Breast epithelium (tissue), 4 donors: Measurements from ENCODE around the gene FAM120A. TPM values are rescaled to one million over a fixed set of nuclear protein-coding genes. Genes with fewer than 3 reads are reported as not detected.

Source experiments
- DNase-seq, 2 donors: peaks; one replicate each; pipeline ENCODE4 v3.0.0-alpha.2; 2019; ENCODE audit warnings: low spot score in 2 of 2
- H3K27ac ChIP-seq, 2 donors: fragments of 200-600 bp; sonication (generic) in 1 of 2; one replicate each; pipeline ENCODE4 v1.5.1; 2016 to 2019; ENCODE audit warnings: mild to moderate bottlenecking in 1 of 2
- H3K27me3 ChIP-seq, 2 donors: fragments of 200-600 bp; sonication (generic) in 1 of 2; one replicate each; pipeline versions ENCODE4 v1.5.1 to v1.6.0; 2017 to 2019; ENCODE audit warnings: control low read depth in 1 of 2, mild to moderate bottlenecking in 1 of 2
- H3K36me3 ChIP-seq: fragments of 200-600 bp; one replicate; pipeline ENCODE4 v1.5.1; 2019
- H3K4me1 ChIP-seq, 2 donors: fragments of 200-600 bp; sonication (generic); one replicate each; pipeline ENCODE4 v1.5.1; 2016 to 2019; ENCODE audit warnings: control low read depth in 1 of 2
- H3K4me3 ChIP-seq, 3 donors: fragments of 200-600 bp; sonication (generic); 1 replicate in 2 of 3; 2 replicates in 1 of 3; pipeline ENCODE4 v1.5.1; 2016 to 2019; ENCODE audit warnings: mild to moderate bottlenecking in 3 of 3, moderate library complexity in 2 of 3
- H3K9me3 ChIP-seq, 2 donors: fragments of 200-600 bp; sonication (generic) in 1 of 2; one replicate each; pipeline ENCODE4 v1.5.1; 2016 to 2019; ENCODE audit warnings: control low read depth in 1 of 2
- POLR2A ChIP-seq: fragments of 450-650 bp; IDR thresholded peaks from one replicate; pipeline ENCODE4 v1.6.1; 2016; ENCODE audit warnings: antibody characterized with exemption, mild to moderate bottlenecking, moderate library complexity
- POLR2AphosphoS5 ChIP-seq, 3 donors: sonication (generic); formaldehyde crosslinking; IDR thresholded peaks; one replicate each; pipeline ENCODE4 v1.6.1; 2017; ENCODE audit warnings: antibody characterized with exemption in 3 of 3
- intact Hi-C: fragments of 100-400 bp; cut with DNase I; formaldehyde crosslinking; loops from one replicate; pipeline ENCODE4 v1.15.1; 2023; ENCODE audit warnings: low total_unique reads
- total RNA-seq, 3 donors: library from RNA; depleted of rRNA; stranded (reverse); fragments of >200 nt; gene quantifications; one replicate each; pipeline ENCODE4 v1.1.0, GENCODE V29; 2016
- TF ChIP-seq, protein P1 (sequence below), 3 donors: fragments of 450-650 bp; IDR thresholded peaks; one replicate each; pipeline ENCODE4 v1.5.1; 2016 to 2017; ENCODE audit warnings: antibody characterized with exemption in 3 of 3, mild to moderate bottlenecking in 3 of 3, moderate library complexity in 3 of 3

FAM120A gene
- total RNA-seq, 3 donors from 2014 or later = 71.0 to 103 (median 89.6) TPM

DNA sequence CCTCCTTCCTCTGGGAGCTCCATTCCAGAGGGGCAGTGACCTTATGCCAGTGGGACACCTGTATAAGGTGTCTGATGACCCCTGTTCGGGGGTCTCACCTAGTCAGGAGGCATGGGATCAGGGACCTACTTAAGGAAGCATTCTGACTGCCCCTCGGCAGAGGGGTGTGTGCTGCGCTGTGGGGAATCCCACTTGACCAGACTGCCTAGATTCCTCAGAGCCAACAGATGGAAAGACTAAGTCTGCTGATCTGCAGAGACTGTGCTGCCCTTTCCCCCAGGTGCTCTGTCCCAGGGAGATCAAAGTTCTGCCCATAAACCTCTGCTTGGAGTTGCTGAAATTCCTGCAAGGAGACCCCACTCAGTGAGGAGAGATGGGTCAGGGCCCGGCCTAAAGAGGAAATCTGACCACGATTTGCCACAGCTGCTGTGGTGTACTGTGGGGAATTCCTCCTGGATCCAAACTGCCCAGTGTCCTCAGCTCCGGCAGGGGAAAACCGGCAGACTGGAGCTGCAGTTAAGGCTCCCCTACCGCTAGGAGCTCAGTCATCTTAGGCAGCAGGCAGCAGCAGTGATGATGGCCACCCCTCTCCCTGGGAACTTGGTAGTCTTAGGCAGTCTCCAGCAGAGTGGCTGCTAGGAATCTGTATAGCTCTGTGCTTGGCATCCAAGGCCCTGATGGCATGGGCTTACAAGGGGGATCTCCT, 34.8 kb upstream of the FAM120A start:
- no peaks in the 10 kb centered on the region for H3K36me3 ChIP-seq
- intact Hi-C loops = no loop called here
- no peak overlapping the region for H3K27ac ChIP-seq
- no peaks in the 10 kb centered on the region for H3K27me3 ChIP-seq
- TF ChIP-seq POLR2AphosphoS5 (IDR thresholded peaks at IDR 0.05) = no peak
- no peak for TF ChIP-seq POLR2A
- TF ChIP-seq, protein P1, sequence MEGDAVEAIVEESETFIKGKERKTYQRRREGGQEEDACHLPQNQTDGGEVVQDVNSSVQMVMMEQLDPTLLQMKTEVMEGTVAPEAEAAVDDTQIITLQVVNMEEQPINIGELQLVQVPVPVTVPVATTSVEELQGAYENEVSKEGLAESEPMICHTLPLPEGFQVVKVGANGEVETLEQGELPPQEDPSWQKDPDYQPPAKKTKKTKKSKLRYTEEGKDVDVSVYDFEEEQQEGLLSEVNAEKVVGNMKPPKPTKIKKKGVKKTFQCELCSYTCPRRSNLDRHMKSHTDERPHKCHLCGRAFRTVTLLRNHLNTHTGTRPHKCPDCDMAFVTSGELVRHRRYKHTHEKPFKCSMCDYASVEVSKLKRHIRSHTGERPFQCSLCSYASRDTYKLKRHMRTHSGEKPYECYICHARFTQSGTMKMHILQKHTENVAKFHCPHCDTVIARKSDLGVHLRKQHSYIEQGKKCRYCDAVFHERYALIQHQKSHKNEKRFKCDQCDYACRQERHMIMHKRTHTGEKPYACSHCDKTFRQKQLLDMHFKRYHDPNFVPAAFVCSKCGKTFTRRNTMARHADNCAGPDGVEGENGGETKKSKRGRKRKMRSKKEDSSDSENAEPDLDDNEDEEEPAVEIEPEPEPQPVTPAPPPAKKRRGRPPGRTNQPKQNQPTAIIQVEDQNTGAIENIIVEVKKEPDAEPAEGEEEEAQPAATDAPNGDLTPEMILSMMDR (IDR thresholded peaks at IDR 0.05) = no peak
- H3K9me3 ChIP-seq = peaks cover 5 to 8% of the 10 kb centered on the region in 2 donors
- DNase-seq = no peak
- H3K4me3 ChIP-seq = no peak overlapping the region
- no peaks in the 10 kb centered on the region for H3K4me1 ChIP-seq

DNA sequence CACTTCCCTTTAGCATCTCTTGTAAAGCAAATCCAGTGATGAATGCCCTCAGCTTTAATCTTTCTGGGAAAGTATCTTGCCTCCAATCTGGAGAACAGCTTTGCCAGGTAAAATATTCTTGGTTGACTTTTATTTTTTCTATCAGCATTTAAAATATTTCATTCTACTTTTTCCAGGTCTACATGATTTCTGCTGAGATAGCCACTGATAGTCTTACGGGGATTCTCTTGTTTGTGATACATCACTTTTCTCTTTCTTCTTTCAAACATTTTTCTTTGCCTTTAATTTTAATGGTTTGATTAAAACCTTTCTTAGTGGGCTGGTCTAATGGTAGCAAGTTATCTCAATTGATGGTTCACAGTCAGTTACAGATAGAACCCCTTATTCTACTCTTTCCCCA, 33.9 kb upstream of the FAM120A start:
- peaks cover 5 to 8% of the 10 kb centered on the region in 2 donors for H3K9me3 ChIP-seq
- H3K36me3 ChIP-seq = no peaks in the 10 kb centered on the region
- H3K4me3 ChIP-seq = no peak overlapping the region
- no peak for DNase-seq
- intact Hi-C loops = no loop called here
- no peak for TF ChIP-seq POLR2AphosphoS5 (IDR thresholded peaks at IDR 0.05)
- H3K27me3 ChIP-seq = no peaks in the 10 kb centered on the region
- no peaks in the 10 kb centered on the region for H3K4me1 ChIP-seq
- H3K27ac ChIP-seq = no peak overlapping the region

DNA sequence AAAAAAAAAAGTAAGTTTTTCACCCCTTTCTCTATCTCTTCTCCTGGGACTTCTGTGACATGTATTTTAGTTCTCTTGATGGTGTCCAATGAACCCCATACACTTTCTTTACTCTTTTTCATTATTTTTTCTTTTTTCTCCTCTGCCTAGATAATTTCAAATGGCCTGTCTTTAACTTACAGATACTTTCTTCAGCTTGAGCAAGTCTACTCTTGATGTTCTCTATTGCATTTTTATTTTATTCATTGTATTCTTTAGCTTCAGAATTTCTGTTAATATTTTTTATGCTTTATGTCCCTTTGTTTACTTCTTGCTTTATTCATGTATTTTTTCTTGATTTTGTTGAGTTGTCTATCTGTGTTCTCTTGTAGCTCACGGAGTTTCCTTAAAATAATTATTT, 32.5 kb upstream of the FAM120A start:
- peaks cover 5 to 8% of the 10 kb centered on the region in 2 donors for H3K9me3 ChIP-seq
- no peaks in the 10 kb centered on the region for H3K27me3 ChIP-seq
- H3K4me1 ChIP-seq = no peaks in the 10 kb centered on the region
- H3K27ac ChIP-seq = no peak overlapping the region
- DNase-seq = no peak
- TF ChIP-seq POLR2A = no peak
- TF ChIP-seq, protein P1 (IDR thresholded peaks at IDR 0.05) = no peak
- TF ChIP-seq POLR2AphosphoS5 (IDR thresholded peaks at IDR 0.05) = no peak
- H3K36me3 ChIP-seq = no peaks in the 10 kb centered on the region
- no peak overlapping the region for H3K4me3 ChIP-seq
- intact Hi-C loops = no loop called here

DNA sequence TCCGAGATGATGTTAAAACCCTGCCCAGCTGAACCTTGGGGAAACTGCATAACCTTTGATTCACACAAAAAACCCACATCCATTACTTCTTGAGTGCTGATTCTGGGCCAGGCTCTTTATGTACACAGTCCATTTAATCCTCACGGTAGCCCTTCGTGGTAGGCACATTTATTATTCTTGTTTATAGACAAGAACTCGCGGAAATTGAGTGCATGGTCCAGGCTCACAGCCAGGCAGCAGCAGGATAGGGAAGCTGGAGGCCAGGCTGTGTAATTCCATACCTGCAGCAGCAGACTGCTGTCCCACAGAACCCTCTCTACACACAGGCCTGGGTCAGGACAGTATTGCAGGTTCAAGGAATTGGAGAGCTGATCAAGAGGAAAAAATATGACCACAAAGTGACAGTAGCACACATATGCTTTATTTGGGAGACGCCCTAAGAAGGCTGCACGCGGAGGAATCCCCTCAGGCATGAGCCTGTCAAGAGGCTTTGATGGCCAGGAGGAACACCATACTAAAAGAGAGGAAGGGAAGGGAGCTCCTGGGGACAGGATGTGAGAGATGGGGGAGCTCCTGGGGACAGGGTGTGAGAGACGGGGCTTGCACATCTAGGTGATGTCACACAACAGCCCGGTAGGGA, 28.4 kb upstream of the FAM120A start:
- Histone ChIP-seq H3K27ac (no peak overlapping the region), H3K27me3 (no peaks in the 10 kb centered on the region), H3K4me3 (no peak overlapping the region), H3K36me3 (no peaks in the 10 kb centered on the region), H3K9me3 (no peaks in the 10 kb centered on the region), H3K4me1 (no peaks in the 10 kb centered on the region)
- DNase-seq = no peak
- intact Hi-C loops = no loop called here
- TF ChIP-seq, protein P1 (IDR thresholded peaks at IDR 0.05) = no peak
- TF ChIP-seq POLR2A (no peak), POLR2AphosphoS5 (IDR thresholded peaks at IDR 0.05) (no peak)

DNA sequence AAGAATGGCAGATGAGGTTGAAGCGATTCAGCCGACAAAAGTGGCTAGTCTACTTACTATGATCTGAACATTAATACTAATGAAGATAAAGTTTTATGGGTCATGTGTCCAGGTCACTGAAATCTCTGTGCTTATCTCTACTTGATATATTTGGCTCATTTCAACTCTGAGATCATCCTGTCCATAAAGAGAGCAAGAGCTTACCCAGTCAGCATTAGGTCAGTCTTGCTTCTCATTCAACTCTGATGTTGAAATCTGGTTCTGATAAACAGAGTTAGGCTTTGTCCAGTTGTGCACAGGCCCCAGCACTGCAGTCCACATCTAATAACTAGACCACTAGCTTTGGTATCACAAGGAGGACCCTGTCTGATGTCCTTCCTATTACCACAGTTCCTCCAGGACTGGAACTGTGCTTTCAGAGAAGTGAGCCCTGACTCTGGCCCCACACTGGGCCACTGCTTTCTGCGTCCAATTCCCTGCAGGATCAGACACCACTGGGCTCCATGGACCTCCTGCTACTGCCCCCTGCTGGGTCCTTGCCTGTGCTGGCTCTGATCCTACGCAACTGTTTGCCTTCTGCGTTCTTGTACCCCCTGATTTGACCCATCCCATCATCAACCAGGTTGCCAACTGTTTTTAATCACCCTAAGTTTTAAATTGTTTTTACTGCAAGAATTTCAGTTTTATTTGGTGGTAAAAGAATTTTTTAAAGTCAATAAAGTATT, 23.7 kb upstream of the FAM120A start:
- Histone ChIP-seq H3K27me3 (no peaks in the 10 kb centered on the region), H3K9me3 (no peaks in the 10 kb centered on the region), H3K27ac (no peak overlapping the region), H3K4me1 (no peaks in the 10 kb centered on the region), H3K4me3 (no peak overlapping the region), H3K36me3 (no peaks in the 10 kb centered on the region)
- DNase-seq = no peak
- intact Hi-C loops = no loop called here
- TF ChIP-seq POLR2A = no peak
- TF ChIP-seq, protein P1 (IDR thresholded peaks at IDR 0.05) = no peak
- TF ChIP-seq POLR2AphosphoS5 (IDR thresholded peaks at IDR 0.05) = no peak
